ENCODE measurements around the gene POU2AF3.

- TF ChIP-seq RAD21 (IDR thresholded peaks at IDR 0.05; ENCODE audit: insufficient read depth, low read depth, low read length) (no peak), HCFC1 (IDR thresholded peaks at IDR 0.05; ENCODE audit: low read length) (no peak), POLR2AphosphoS2 (IDR thresholded peaks at IDR 0.05; ENCODE audit: low read depth, low read length) (no peak), NFYA (IDR thresholded peaks at IDR 0.05; ENCODE audit: borderline replicate concordance, low read depth, low read length) (no peak), EP300 (IDR thresholded peaks at IDR 0.05; ENCODE audit: borderline replicate concordance in 1 of 2, control insufficient read depth in 1 of 2, low read depth in 2 of 2, low read length in 2 of 2) (no peak)
Observed at GRCh38 chr11:111330234-111330893, 32.0 kb downstream of the POU2AF3 start.
